AG10803 (cell line): Measurements from ENCODE around the gene SLC9C2.
"Not testable (repeated sequence)": the region's sequence is repeated elsewhere in the genome, so short reads cannot be mapped to it uniquely, and the experiment has no call there.

Experiments used
- DNase-seq: peaks from one replicate; pipeline ENCODE4 v3.0.0; 2010; ENCODE audit warnings: low read depth
- H3K4me3 ChIP-seq: 2 replicates; pipeline ENCODE4 v1.5.1; 2011; ENCODE audit warnings: mild to moderate bottlenecking, low read length, control low read depth
- TF ChIP-seq, protein P1 (sequence below): conservative IDR thresholded peaks from 2 replicates; pipeline ENCODE4 v1.5.1; 2011; ENCODE audit warnings: mild to moderate bottlenecking, low read length, control low read depth, inconsistent platforms

Gene SLC9C2

DNA sequence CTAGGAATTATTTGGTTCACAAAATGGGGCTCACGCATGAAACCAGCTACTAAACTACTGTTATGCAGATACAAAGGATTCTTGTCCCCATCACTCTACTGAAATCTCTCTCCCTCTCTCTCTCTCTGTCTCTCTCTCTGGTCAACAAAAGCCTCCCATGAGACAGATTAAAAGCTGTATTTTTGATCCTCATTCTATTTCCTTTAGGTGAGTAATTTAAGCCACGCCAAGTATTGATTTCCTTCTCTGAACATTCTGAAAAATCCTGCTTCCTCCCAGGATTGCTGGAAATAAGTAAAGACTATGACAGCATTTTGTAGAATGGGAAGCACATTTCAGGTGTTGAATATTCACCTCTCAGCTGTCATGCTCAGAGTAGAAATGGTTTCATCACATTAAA is 82.1 kb downstream of the SLC9C2 start:
- H3K4me3 ChIP-seq, result no peak overlapping the region
- TF ChIP-seq, protein P1, sequence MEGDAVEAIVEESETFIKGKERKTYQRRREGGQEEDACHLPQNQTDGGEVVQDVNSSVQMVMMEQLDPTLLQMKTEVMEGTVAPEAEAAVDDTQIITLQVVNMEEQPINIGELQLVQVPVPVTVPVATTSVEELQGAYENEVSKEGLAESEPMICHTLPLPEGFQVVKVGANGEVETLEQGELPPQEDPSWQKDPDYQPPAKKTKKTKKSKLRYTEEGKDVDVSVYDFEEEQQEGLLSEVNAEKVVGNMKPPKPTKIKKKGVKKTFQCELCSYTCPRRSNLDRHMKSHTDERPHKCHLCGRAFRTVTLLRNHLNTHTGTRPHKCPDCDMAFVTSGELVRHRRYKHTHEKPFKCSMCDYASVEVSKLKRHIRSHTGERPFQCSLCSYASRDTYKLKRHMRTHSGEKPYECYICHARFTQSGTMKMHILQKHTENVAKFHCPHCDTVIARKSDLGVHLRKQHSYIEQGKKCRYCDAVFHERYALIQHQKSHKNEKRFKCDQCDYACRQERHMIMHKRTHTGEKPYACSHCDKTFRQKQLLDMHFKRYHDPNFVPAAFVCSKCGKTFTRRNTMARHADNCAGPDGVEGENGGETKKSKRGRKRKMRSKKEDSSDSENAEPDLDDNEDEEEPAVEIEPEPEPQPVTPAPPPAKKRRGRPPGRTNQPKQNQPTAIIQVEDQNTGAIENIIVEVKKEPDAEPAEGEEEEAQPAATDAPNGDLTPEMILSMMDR, result no peak
- DNase-seq, result no peak

DNA sequence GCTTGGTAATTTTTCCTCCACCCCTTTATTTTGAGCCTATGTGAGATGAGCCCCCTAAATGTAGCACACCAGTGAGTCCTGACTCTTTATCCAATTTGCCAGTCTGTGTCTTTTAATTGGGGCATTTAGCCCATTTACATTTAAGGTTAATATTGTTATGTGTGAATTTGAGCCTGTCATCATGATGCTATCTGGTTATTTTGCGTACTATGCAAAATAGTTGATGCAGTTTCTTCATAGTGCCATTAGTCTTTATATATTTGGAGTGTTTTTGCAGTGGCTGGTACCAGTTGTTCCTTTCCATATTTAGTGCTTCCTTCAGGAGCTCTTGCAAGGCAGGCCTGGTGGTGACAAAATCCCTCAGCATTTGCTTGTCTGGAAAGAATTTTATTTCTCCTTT is 88.4 kb downstream of the SLC9C2 start:
- not testable (repeated sequence) for DNase-seq, H3K4me3 ChIP-seq

DNA sequence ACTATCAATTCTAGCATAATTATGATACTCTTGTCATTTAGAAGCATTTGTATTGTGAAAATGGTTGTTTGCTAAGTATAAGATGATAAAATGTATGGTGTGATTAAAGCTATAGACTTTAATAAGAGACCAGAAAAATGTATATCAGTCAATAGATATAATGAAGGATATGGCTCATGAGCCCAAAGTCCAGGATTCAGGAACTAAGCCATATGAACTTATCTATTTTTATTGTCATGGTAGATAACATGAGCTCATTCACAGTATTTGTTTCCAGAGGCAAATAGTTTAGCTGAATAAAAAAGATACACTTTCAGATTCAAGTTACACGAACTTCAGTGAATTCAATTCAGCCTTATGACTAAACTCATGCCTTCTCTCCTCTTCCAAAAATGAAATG is 93.1 kb downstream of the SLC9C2 start:
- no peak for DNase-seq
- no peak overlapping the region for H3K4me3 ChIP-seq
- TF ChIP-seq, protein P1, result no peak

DNA sequence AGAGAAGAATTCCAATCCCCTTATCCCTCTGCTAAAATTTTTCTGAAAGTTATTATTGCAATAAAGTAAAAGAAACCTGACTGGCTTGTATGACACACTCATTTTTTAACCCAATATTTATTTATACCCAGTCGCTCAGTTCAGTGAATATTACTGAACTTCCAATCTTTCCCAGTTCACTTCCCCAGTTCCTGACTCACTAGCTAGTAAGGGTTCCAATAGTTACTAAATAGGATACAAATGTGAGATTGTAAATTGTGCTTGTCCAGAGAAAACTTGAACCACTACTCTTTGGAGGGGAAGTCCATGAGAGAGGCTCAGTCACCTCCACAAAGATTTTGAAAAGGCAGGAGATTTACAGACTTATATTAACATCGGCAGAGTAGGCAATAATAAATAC is 94.3 kb downstream of the SLC9C2 start:
- H3K4me3 ChIP-seq, result no peak overlapping the region
- DNase-seq, result no peak
- TF ChIP-seq, protein P1, result no peak

DNA sequence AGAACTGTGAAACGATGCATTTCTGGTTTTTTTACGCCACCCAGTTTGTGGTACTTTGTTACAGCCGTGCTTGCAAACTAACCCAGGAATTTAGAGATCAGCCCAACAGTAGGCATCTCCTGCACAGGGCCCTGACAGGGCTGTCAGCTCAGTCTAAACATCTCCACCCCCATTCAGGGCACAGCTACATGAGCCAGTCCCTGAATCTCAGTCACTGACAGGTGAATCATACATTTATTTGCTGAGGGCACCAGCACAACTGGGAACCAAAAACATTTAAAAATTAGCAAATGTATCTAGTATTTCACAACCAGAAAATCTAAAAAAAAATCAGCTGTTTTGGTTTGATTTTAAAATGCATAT is 95.0 kb downstream of the SLC9C2 start:
- no peak for DNase-seq
- no peak overlapping the region for H3K4me3 ChIP-seq
- TF ChIP-seq, protein P1, result no peak

DNA sequence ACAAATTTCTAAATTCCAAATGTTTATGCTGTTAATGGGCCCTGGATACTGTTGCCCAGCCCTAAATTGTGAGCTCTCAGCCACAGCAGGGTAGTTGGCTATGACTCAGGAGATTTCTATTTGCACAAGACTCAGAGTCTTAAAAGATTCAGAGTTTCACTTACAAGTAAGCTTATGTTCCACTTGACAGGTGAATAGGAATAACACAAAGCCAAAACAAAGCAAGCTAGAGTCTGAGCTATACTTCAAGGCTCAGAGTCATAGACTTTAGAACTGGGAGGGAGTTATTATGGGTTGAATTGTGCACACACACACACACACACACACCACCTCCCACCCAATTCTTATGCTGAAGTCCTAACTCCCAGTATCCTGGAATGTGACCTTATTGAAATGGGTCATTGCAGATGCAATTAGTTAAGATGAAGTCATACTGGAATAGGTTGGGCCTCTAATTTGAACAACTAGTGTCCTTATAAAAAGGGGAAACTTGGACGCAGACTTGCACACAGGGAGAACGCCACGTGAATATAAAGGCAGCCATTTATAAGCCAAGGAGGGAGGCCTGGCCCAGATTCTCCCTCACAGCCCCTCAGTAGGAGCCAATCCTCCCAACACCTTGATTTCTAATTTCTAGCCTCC is 95.5 kb downstream of the SLC9C2 start:
- TF ChIP-seq, protein P1, result no peak
- no peak overlapping the region for H3K4me3 ChIP-seq
- DNase-seq, result peak; percentile 68

DNA sequence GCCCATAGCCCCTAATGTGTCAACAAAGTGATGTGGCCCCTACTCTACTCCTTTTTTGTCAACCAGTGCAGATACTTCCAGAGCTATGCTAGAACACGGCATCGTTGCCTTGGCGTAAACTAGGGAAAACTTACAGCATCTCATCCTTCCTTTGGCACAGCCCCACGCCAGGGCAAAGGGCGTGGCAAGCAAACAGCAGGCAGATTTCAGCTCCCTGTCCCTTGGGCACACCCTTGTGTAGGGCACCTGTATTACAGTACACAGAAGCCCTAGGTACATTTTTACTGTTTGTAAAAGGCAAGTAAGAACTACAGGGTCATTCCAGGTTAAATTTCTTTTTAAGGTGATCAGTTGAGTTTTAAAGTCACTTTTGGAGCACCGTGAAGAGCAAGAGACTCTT is 96.4 kb downstream of the SLC9C2 start:
- TF ChIP-seq, protein P1, result no peak
- H3K4me3 ChIP-seq, result no peak overlapping the region
- no peak for DNase-seq

DNA sequence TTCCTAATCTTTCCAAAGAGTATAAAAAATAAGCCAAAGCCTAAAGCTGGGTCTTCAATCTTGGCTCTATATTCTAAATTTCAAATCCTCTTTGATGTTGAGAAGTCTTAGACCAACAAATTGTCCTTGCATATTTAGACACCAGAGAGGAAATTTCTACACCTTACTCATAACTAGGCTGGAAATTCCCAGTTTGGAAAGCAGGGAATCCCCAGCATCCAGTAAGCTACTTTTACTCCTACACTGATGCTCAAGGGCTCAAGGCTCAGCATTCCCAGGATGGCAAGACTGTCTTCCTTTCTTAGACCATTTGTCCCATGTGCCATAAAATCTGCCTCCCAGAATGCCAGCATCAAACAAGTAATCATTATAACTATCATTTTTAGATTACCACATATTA is 97.5 kb downstream of the SLC9C2 start:
- H3K4me3 ChIP-seq, result no peak overlapping the region
- no peak for DNase-seq
- TF ChIP-seq, protein P1, result no peak
